Activated T-cell treated with anti-CD3 and anti-CD28 coated beads, Interleukin-2, amount 50 U/mL, for 48 hours (primary cell): ENCODE data around the gene TDRD1.

Experiments
- DNase-seq, 2 experiments: peaks; one replicate each; pipeline ENCODE4 v3.0.0-alpha.2; 2020

The TDRD1 gene

GRCh38 chr10:114174695-114175188, 4.4 kb upstream of the TDRD1 start:
- DNase-seq: no peak

GRCh38 chr10:114175667-114176066, 3.5 kb upstream of the TDRD1 start:
- no peak for DNase-seq

GRCh38 chr10:114176511-114176910, 2.6 kb upstream of the TDRD1 start:
- no peak for DNase-seq

GRCh38 chr10:114179747-114180146, 594 bp downstream of the TDRD1 start:
- DNase-seq: no peak

- DNase-seq: no peak
Observed at GRCh38 chr10:114180937-114181336, 1.8 kb downstream of the TDRD1 start.

GRCh38 chr10:114181971-114182370, 2.8 kb downstream of the TDRD1 start:
- no peak for DNase-seq

- DNase-seq: no peak
Observed at GRCh38 chr10:114183563-114183962, 4.4 kb downstream of the TDRD1 start.

GRCh38 chr10:114184276-114184675, 5.1 kb downstream of the TDRD1 start:
- DNase-seq: no peak

- DNase-seq: no peak
Observed at GRCh38 chr10:114188001-114188400, 8.8 kb downstream of the TDRD1 start.

GRCh38 chr10:114188900-114189299, 9.7 kb downstream of the TDRD1 start:
- no peak for DNase-seq

- no peak for DNase-seq
Observed at GRCh38 chr10:114189700-114190099, 10.5 kb downstream of the TDRD1 start.

- no peak for DNase-seq
Observed at GRCh38 chr10:114195079-114195478, 15.9 kb downstream of the TDRD1 start.

- DNase-seq: no peak
Observed at GRCh38 chr10:114199239-114199638, 20.1 kb downstream of the TDRD1 start.

- no peak for DNase-seq
Observed at GRCh38 chr10:114202812-114203211, 23.7 kb downstream of the TDRD1 start.

- no peak for DNase-seq
Observed at GRCh38 chr10:114206902-114207301, 27.7 kb downstream of the TDRD1 start.

GRCh38 chr10:114207349-114207748, 28.2 kb downstream of the TDRD1 start:
- no peak for DNase-seq

GRCh38 chr10:114208351-114208750, 29.2 kb downstream of the TDRD1 start:
- no peak for DNase-seq

GRCh38 chr10:114212153-114212552, 33.0 kb downstream of the TDRD1 start:
- DNase-seq: no peak

GRCh38 chr10:114215033-114215432, 35.9 kb downstream of the TDRD1 start:
- DNase-seq: no peak

GRCh38 chr10:114220281-114220680, 41.1 kb downstream of the TDRD1 start:
- no peak for DNase-seq

GRCh38 chr10:114221235-114221634, 42.1 kb downstream of the TDRD1 start:
- no peak for DNase-seq

- no peak for DNase-seq
Observed at GRCh38 chr10:114223066-114223465, 43.9 kb downstream of the TDRD1 start.

GRCh38 chr10:114228156-114228555, 49.0 kb downstream of the TDRD1 start:
- no peak for DNase-seq

- DNase-seq: no peak
Observed at GRCh38 chr10:114232561-114233176, 53.5 kb downstream of the TDRD1 start.

- no peak for DNase-seq
Observed at GRCh38 chr10:114233482-114233881, 54.3 kb downstream of the TDRD1 start.
